HCT116 (cell line): ENCODE results near the gene MCTP2. TPM values are rescaled to one million over a fixed set of nuclear protein-coding genes. Genes with fewer than 3 reads are reported as not detected.

Source experiments
- ATAC-seq: fragments of 200-7000 bp; cut with Tn5 transposase; 2 replicates; pipeline ENCODE4 v1.9.1; 2020; ENCODE audit warnings: mild to moderate bottlenecking, moderate library complexity
- BruUV-seq: library from RNA; stranded (reverse); fragments of 400-500 nt; replicated peaks from 2 replicates; lab custom pipeline; 2021; lab: Mats Ljungman, UMichigan
- CTCF ChIA-PET: fragments of 300-600 bp; sonication (Branson Sonifier 250); formaldehyde crosslinking; loops from one replicate; lab custom pipeline; 2021; ENCODE audit warnings: antibody characterized with exemption; lab: Charles Lee
- POLR2A ChIA-PET: fragments of 300-600, 350-600 bp; sonication (Branson Sonifier 250); formaldehyde crosslinking; loops from one replicate; lab custom pipeline; 2021; ENCODE audit warnings: antibody characterized with exemption; lab: Charles Lee
- RAD21 ChIA-PET, 2 experiments: fragments of 300-600 bp; sonication (Branson Sonifier 250); formaldehyde crosslinking; loops; one replicate each; lab custom pipeline; 2023; ENCODE audit warnings: low total read pairs in 2 of 2; ENCODE audit not compliant: uncharacterized antibody in 2 of 2, unreplicated experiment in 2 of 2, low non-redundant PET in 1 of 2; lab: Charles Lee
- DNase-seq: peaks from one replicate; pipeline ENCODE4 v3.0.0-alpha.2; 2010; ENCODE audit warnings: low read depth, low spot score
- H2AFZ ChIP-seq: fragments of 200-600 bp; shearing (Covaris generic), sonication (generic); 2 replicates; pipeline ENCODE4 v1.6.1; 2017; ENCODE audit warnings: low read depth, mixed run types, mixed read lengths, antibody characterized with exemption, low read length; ENCODE audit not compliant: poor library complexity, severe bottlenecking
- H3K27ac ChIP-seq: 2 replicates; pipeline ENCODE4 v1.5.1; 2012; ENCODE audit warnings: low read depth, low read length
- H3K27me3 ChIP-seq: fragments of 200-600 bp; sonication (generic); 2 replicates; pipeline ENCODE4 v1.6.1; 2016; ENCODE audit warnings: mixed run types, low read length, mixed read lengths; ENCODE audit not compliant: insufficient read depth
- H3K36me3 ChIP-seq, 2 experiments: fragments of 200-500 bp in 1 of 2; fragments of 200-600 bp in 1 of 2; sonication (Bioruptor generic) in 1 of 2; sonication (generic) in 1 of 2; 2 replicates each; pipeline versions ENCODE4 v1.5.1 to v1.6.1; 2014 to 2016; ENCODE audit warnings: low read length in 2 of 2, inconsistent platforms in 1 of 2, mixed read lengths in 1 of 2, mixed run types in 1 of 2; ENCODE audit not compliant: insufficient read depth in 2 of 2, control insufficient read depth in 1 of 2
- H3K4me1 ChIP-seq, 2 experiments: fragments of 200-600 bp in 1 of 2; sonication (generic) in 1 of 2; 2 replicates each; pipeline versions ENCODE4 v1.5.1 to v1.6.1; 2012 to 2017; ENCODE audit warnings: low read length in 2 of 2, inconsistent platforms in 1 of 2, mild to moderate bottlenecking in 1 of 2, mixed read lengths in 1 of 2, mixed run types in 1 of 2, moderate library complexity in 1 of 2; ENCODE audit not compliant: insufficient read depth in 2 of 2, control insufficient read depth in 1 of 2
- H3K4me2 ChIP-seq: fragments of 200-600 bp; sonication (generic); 2 replicates; pipeline ENCODE4 v1.6.1; 2017; ENCODE audit warnings: mixed run types, low read length, mixed read lengths
- H3K4me3 ChIP-seq, 2 experiments: fragments of 200-600 bp in 1 of 2; sonication (generic) in 1 of 2; replicated peaks in 1 of 2; 2 replicates each; pipeline ENCODE4 v1.5.1; 2011 to 2016; ENCODE audit warnings: low read length in 2 of 2, control low read depth in 1 of 2, low read depth in 1 of 2, mild to moderate bottlenecking in 1 of 2, mixed read lengths in 1 of 2, mixed run types in 1 of 2
- H3K79me2 ChIP-seq: fragments of 200-600 bp; sonication (generic); 2 replicates; pipeline ENCODE4 v1.6.1; 2017; ENCODE audit warnings: mild to moderate bottlenecking, mixed run types, low read length, moderate library complexity, mixed read lengths; ENCODE audit not compliant: insufficient read depth
- H3K9ac ChIP-seq: fragments of 200-600 bp; sonication (generic); 2 replicates; pipeline ENCODE4 v1.6.1; 2016; ENCODE audit warnings: low read length, mixed read lengths
- H3K9me2 ChIP-seq: fragments of 200-600 bp; sonication (generic), shearing (Covaris generic); 2 replicates; pipeline ENCODE4 v1.6.1; 2017; ENCODE audit warnings: mixed run types, mild to moderate bottlenecking, moderate library complexity; ENCODE audit not compliant: insufficient read depth
- H3K9me3 ChIP-seq, 2 experiments: fragments of 200-500 bp in 1 of 2; fragments of 200-600 bp in 1 of 2; sonication (Bioruptor generic) in 1 of 2; sonication (generic) in 1 of 2; 2 replicates each; pipeline ENCODE4 v1.6.1; 2014 to 2017; ENCODE audit warnings: low read length in 2 of 2, mixed read lengths in 2 of 2, inconsistent platforms in 1 of 2, low read depth in 1 of 2, mild to moderate bottlenecking in 1 of 2, mixed run types in 1 of 2, moderate library complexity in 1 of 2; ENCODE audit not compliant: control insufficient read depth in 1 of 2, insufficient read depth in 1 of 2
- H4K20me1 ChIP-seq: fragments of 200-600 bp; sonication (generic), shearing (Covaris generic); 2 replicates; pipeline ENCODE4 v1.6.1; 2017; ENCODE audit warnings: mixed run types, mild to moderate bottlenecking, moderate library complexity; ENCODE audit not compliant: insufficient read depth
- CTCF ChIP-seq, 3 experiments: fragments of 200-600 bp in 1 of 3; sonication (generic) in 1 of 3; IDR thresholded peaks in 2 of 3; conservative IDR thresholded peaks in 1 of 3; 2 replicates each; pipeline ENCODE4 v1.5.1; 2012 to 2017; ENCODE audit warnings: low read depth in 2 of 3, low read length in 2 of 3, antibody characterized with exemption in 1 of 3, borderline replicate concordance in 1 of 3, control low read depth in 1 of 3, mild to moderate bottlenecking in 1 of 3, mixed read lengths in 1 of 3, mixed run types in 1 of 3, moderate library complexity in 1 of 3; ENCODE audit not compliant: insufficient read depth in 1 of 3
- FOSL1 ChIP-seq: IDR thresholded peaks from 2 replicates; pipeline ENCODE4 v1.6.1; 2012; ENCODE audit warnings: low read depth
- JUND ChIP-seq: IDR thresholded peaks from 2 replicates; pipeline ENCODE4 v1.6.1; 2012
- SIN3A ChIP-seq: IDR thresholded peaks from 2 replicates; pipeline ENCODE4 v1.6.1; 2012; ENCODE audit warnings: low read depth
- SP1 ChIP-seq: IDR thresholded peaks from 2 replicates; pipeline ENCODE4 v1.6.1; 2012; ENCODE audit warnings: low read depth
- ZBTB33 ChIP-seq: IDR thresholded peaks from 2 replicates; pipeline ENCODE4 v1.6.1; 2011; ENCODE audit warnings: mild to moderate bottlenecking, low read length, moderate library complexity; ENCODE audit not compliant: insufficient replicate concordance; ENCODE audit errors: extremely low read depth
- intact Hi-C: fragments of 100-400 bp; cut with micrococcal nuclease; formaldehyde crosslinking; loops from 2 replicates; pipeline ENCODE4 v1.10.0; 2022
- total RNA-seq: library from RNA; stranded (reverse); gene quantifications from one replicate; pipeline ENCODE4 v1.2.1, GENCODE V29; 2021; ENCODE audit not compliant: unreplicated experiment

The MCTP2 gene
- total RNA-seq, 1 experiment from 2014 or later = 12.9 TPM

GRCh38 chr15:94323076-94323475 lies 91.7 kb downstream of the MCTP2 start:
- RAD21 ChIA-PET = no interaction called here

More at GRCh38 chr15:94323076-94323475, 91.7 kb downstream of the MCTP2 start:
- Histone ChIP-seq H3K4me2 (no peak overlapping the region), H3K9ac (no peak overlapping the region), H3K27me3 (no peaks in the 10 kb centered on the region), H4K20me1 (no peaks in the 10 kb centered on the region), H3K9me3 (no peaks in the 10 kb centered on the region), H2AFZ (no peak overlapping the region), H3K36me3 (no peaks in the 10 kb centered on the region), H3K9me2 (no peaks in the 10 kb centered on the region), H3K27ac (no peak overlapping the region), H3K4me3 (no peak overlapping the region), H3K79me2 (no peaks in the 10 kb centered on the region)
- POLR2A ChIA-PET = no interaction called here
- CTCF ChIA-PET = interaction anchor here (1.5 to 5.0 kb wide), 4 partner anchors 11 to 326 kb away, joined by 3 to 60 read pairs (median 4); no protein-coding TSS in a partner anchor
- DNase-seq = no peak
- intact Hi-C loops = loop anchor here (5.0 kb wide), 1 partner anchor 1291 kb away; no protein-coding TSS in a partner anchor
- BruUV-seq = no TSS peak
- TF ChIP-seq FOSL1 (no peak), JUND (no peak), SP1 (no peak), ZBTB33 (no peak), SIN3A (no peak), CTCF (IDR thresholded peaks at IDR 0.05 in 2 of 3, conservative IDR thresholded peaks at IDR 0.05 in 1 of 3; ENCODE audit: borderline replicate concordance in 1 of 3, insufficient read depth in 1 of 3, low read depth in 2 of 3, low read length in 2 of 3) (no peak)
- TF ChIP-seq, all 23 proteins: peak for 0
- no peak for ATAC-seq
- no peaks in the 10 kb centered on the region; a peak in 1 of 4 replicates for H3K4me1 ChIP-seq
